Measurements from ENCODE around the gene BRCA2.

BRCA2 gene

GRCh38 chr13:32446220-32446619 is 130.9 kb downstream of the BRCA2 start:
- no peaks in the 10 kb centered on the region for H3K36me3 ChIP-seq (ENCODE audit: insufficient read depth, insufficient read length, low read length)
- TF ChIP-seq SUZ12 (IDR thresholded peaks at IDR 0.05; ENCODE audit: extremely low read depth, insufficient read depth, insufficient read length) (no peak), YY1 (IDR thresholded peaks at IDR 0.05; ENCODE audit: insufficient read depth, insufficient read length) (no peak), ZNF274 (IDR thresholded peaks at IDR 0.05; ENCODE audit: low read depth, low read length) (no peak)
- no peaks in the 10 kb centered on the region for H3K4me1 ChIP-seq (ENCODE audit: insufficient read depth, insufficient read length)
- H3K4me3 ChIP-seq (ENCODE audit: insufficient read length, low read depth), result no peak overlapping the region
- DNase-seq (ENCODE audit: low read depth, low spot score), result no peak
- no peaks in the 10 kb centered on the region for H3K9me3 ChIP-seq (ENCODE audit: insufficient read depth, low read length)
- no peaks in the 10 kb centered on the region for H3K27me3 ChIP-seq (ENCODE audit: insufficient read depth, insufficient read length)
- no peak overlapping the region for H3K9ac ChIP-seq (ENCODE audit: insufficient read length, low read depth)

- Histone ChIP-seq H3K4me1 (ENCODE audit: insufficient read depth, insufficient read length) (no peaks in the 10 kb centered on the region), H3K9me3 (ENCODE audit: insufficient read depth, low read length) (no peaks in the 10 kb centered on the region), H3K27me3 (ENCODE audit: insufficient read depth, insufficient read length) (no peaks in the 10 kb centered on the region), H3K9ac (ENCODE audit: insufficient read length, low read depth) (no peak overlapping the region), H3K4me3 (ENCODE audit: insufficient read length, low read depth) (no peak overlapping the region), H3K36me3 (ENCODE audit: insufficient read depth, insufficient read length, low read length) (no peaks in the 10 kb centered on the region)
- no peak for TF ChIP-seq ZNF274 (IDR thresholded peaks at IDR 0.05; ENCODE audit: low read depth, low read length)
- no peak for TF ChIP-seq SUZ12 (IDR thresholded peaks at IDR 0.05; ENCODE audit: extremely low read depth, insufficient read depth, insufficient read length)
- TF ChIP-seq YY1 (IDR thresholded peaks at IDR 0.05; ENCODE audit: insufficient read depth, insufficient read length), result no peak
- no peak for DNase-seq (ENCODE audit: low read depth, low spot score)
Measured at GRCh38 chr13:32446773-32447465, 131.6 kb downstream of the BRCA2 start.

- Histone ChIP-seq H3K36me3 (ENCODE audit: insufficient read depth, insufficient read length, low read length) (no peaks in the 10 kb centered on the region), H3K9ac (ENCODE audit: insufficient read length, low read depth) (no peak overlapping the region), H3K9me3 (ENCODE audit: insufficient read depth, low read length) (no peaks in the 10 kb centered on the region), H3K4me3 (ENCODE audit: insufficient read length, low read depth) (no peak overlapping the region), H3K27me3 (ENCODE audit: insufficient read depth, insufficient read length) (no peaks in the 10 kb centered on the region), H3K4me1 (ENCODE audit: insufficient read depth, insufficient read length) (no peaks in the 10 kb centered on the region)
- no peak for TF ChIP-seq SUZ12 (IDR thresholded peaks at IDR 0.05; ENCODE audit: extremely low read depth, insufficient read depth, insufficient read length)
- TF ChIP-seq YY1 (IDR thresholded peaks at IDR 0.05; ENCODE audit: insufficient read depth, insufficient read length), result no peak
- TF ChIP-seq ZNF274 (IDR thresholded peaks at IDR 0.05; ENCODE audit: low read depth, low read length), result no peak
- DNase-seq (ENCODE audit: low read depth, low spot score), result no peak
Measured at GRCh38 chr13:32447894-32448623, 132.8 kb downstream of the BRCA2 start.

GRCh38 chr13:32448972-32449371 is 133.7 kb downstream of the BRCA2 start:
- no peaks in the 10 kb centered on the region for H3K36me3 ChIP-seq (ENCODE audit: insufficient read depth, insufficient read length, low read length)
- TF ChIP-seq YY1 (IDR thresholded peaks at IDR 0.05; ENCODE audit: insufficient read depth, insufficient read length) (no peak), ZNF274 (IDR thresholded peaks at IDR 0.05; ENCODE audit: low read depth, low read length) (no peak), SUZ12 (IDR thresholded peaks at IDR 0.05; ENCODE audit: extremely low read depth, insufficient read depth, insufficient read length) (no peak)
- no peaks in the 10 kb centered on the region for H3K9me3 ChIP-seq (ENCODE audit: insufficient read depth, low read length)
- no peaks in the 10 kb centered on the region for H3K4me1 ChIP-seq (ENCODE audit: insufficient read depth, insufficient read length)
- H3K9ac ChIP-seq (ENCODE audit: insufficient read length, low read depth), result no peak overlapping the region
- no peak for DNase-seq (ENCODE audit: low read depth, low spot score)
- no peak overlapping the region for H3K4me3 ChIP-seq (ENCODE audit: insufficient read length, low read depth)
- H3K27me3 ChIP-seq (ENCODE audit: insufficient read depth, insufficient read length), result no peaks in the 10 kb centered on the region
